HepG2 (cell line): Measurements from ENCODE around the gene ASTN2. TPM values are rescaled to one million over a fixed set of nuclear protein-coding genes. Genes with fewer than 3 reads are reported as not detected.

Source experiments
- BRD4 ChIP-seq: sonication (generic); formaldehyde crosslinking; IDR thresholded peaks from 2 replicates; pipeline ENCODE4 v1.4.0; 2020; ENCODE audit warnings: missing genetic modification reagents
- CCAR2 ChIP-seq: fragments of 200-400 bp; formaldehyde crosslinking; optimal IDR thresholded peaks from 2 replicates; pipeline ENCODE3; 2018; ENCODE audit warnings: low read depth, mild to moderate bottlenecking, low read length, moderate library complexity
- DR1 ChIP-seq: sonication (generic); formaldehyde crosslinking; IDR thresholded peaks from 2 replicates; pipeline ENCODE4 v1.8.0; 2021; ENCODE audit warnings: mild to moderate bottlenecking, missing genetic modification reagents, inconsistent platforms
- NONO ChIP-seq, 2 experiments: fragments of 450-650 bp in 1 of 2; sonication (generic) in 1 of 2; formaldehyde crosslinking in 1 of 2; IDR thresholded peaks in 1 of 2; conservative IDR thresholded peaks in 1 of 2; 2 replicates each; pipeline versions ENCODE4 v1.6.1 to v1.8.0; 2017 to 2022; ENCODE audit warnings: mild to moderate bottlenecking in 1 of 2, missing genetic modification reagents in 1 of 2, moderate library complexity in 1 of 2
- POLR2AphosphoS5 ChIP-seq: IDR thresholded peaks from 2 replicates; pipeline ENCODE4 v1.6.1; 2012; ENCODE audit warnings: low read depth, low read length
- SCMH1 ChIP-seq: sonication (generic); formaldehyde crosslinking; IDR thresholded peaks from 2 replicates; pipeline ENCODE4 v1.9.0; 2021; ENCODE audit warnings: missing genetic modification reagents, mild to moderate bottlenecking, borderline replicate concordance
- TCF7 ChIP-seq: sonication (generic); IDR thresholded peaks from 2 replicates; pipeline ENCODE4 v1.6.1; 2016; ENCODE audit warnings: antibody characterized with exemption, low read depth
- TSC22D2 ChIP-seq: sonication (generic); formaldehyde crosslinking; IDR thresholded peaks from 2 replicates; pipeline ENCODE4 v1.5.1; 2020; ENCODE audit warnings: missing genetic modification reagents, mild to moderate bottlenecking, borderline replicate concordance
- ZNF235 ChIP-seq: sonication (generic); formaldehyde crosslinking; IDR thresholded peaks from 2 replicates; pipeline ENCODE4 v1.8.1; 2023; ENCODE audit warnings: mild to moderate bottlenecking, missing genetic modification reagents, borderline replicate concordance
- ZNF678 ChIP-seq: sonication (generic); formaldehyde crosslinking; IDR thresholded peaks from 2 replicates; pipeline ENCODE4 v1.4.0; 2020; ENCODE audit warnings: mild to moderate bottlenecking, missing genetic modification reagents
- polyA plus RNA-seq, 8 experiments: library from polyadenylated mRNA; depleted of rRNA in 3 of 8; stranded (reverse) in 7 of 8; unstranded in 1 of 8; fragments of >200 nt; fragmentation: Illumina TruSeq in 4 of 8; extraction: Trizol in 4 of 8; gene quantifications; 2 replicates each; pipeline versions ENCODE4 v1.2.1 to v1.2.3, GENCODE V29; 2011 to 2016; ENCODE audit warnings: low read depth in 4 of 8, missing spikeins in 1 of 8, mixed read lengths in 1 of 8; ENCODE audit not compliant: insufficient read depth in 1 of 8
- total RNA-seq, 5 experiments: library from RNA; depleted of rRNA; stranded (reverse); fragments of >200 nt; fragmentation: Illumina TruSeq; extraction: Trizol; gene quantifications; 2 replicates each; pipeline ENCODE4 v1.2.3, GENCODE V29; 2016; ENCODE audit warnings: low read depth in 1 of 5
- TF ChIP-seq, protein P1 (sequence below): sonication (generic); formaldehyde crosslinking; IDR thresholded peaks from 2 replicates; pipeline ENCODE4 v1.5.1; 2020; ENCODE audit warnings: mild to moderate bottlenecking, moderate library complexity, missing genetic modification reagents
- TF ChIP-seq, protein P2 (sequence below): sonication (generic); formaldehyde crosslinking; IDR thresholded peaks from 2 replicates; pipeline ENCODE4 v1.9.0; 2022; ENCODE audit warnings: missing genetic modification reagents, mild to moderate bottlenecking, borderline replicate concordance
- TF ChIP-seq, protein P3 (sequence below): sonication (generic); formaldehyde crosslinking; IDR thresholded peaks from 2 replicates; pipeline ENCODE4 v1.5.0; 2020; ENCODE audit warnings: mild to moderate bottlenecking, missing genetic modification reagents
- TF ChIP-seq, protein P4 (sequence below): sonication (generic); formaldehyde crosslinking; IDR thresholded peaks from 2 replicates; pipeline ENCODE4 v1.4.0; 2020; ENCODE audit warnings: mild to moderate bottlenecking, missing genetic modification reagents

The ASTN2 gene
- total and polyA plus RNA-seq, 2 of the 13 experiments (the other 11 are each of a cell fraction or from before 2014, with no cell fraction given), result 5.2 to 13.5 TPM

DNA sequence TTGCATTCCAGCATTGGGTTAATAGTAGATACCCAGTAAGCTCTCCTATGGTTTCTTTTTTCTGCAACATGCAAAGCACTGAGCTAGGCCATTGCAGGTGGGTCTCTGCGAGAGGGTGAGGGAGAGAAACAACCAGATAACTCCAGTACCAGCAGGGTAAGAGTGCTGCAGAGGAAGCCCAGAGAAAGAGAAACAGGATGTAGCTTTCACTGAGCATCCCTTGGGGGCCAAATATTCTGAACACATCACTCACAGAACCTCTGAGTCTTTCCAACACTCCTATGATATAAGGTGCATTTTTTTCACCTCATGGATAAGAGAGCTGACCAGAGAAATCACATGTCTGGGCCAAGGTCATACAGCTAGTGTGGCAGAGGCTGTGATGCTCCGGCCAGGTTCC, 651.1 kb downstream of the ASTN2 start (continued):
- TF ChIP-seq ZNF235 (CRISPR knock-in tag) (no peak), NONO (IDR thresholded peaks at IDR 0.05) (no peak), NONO (CRISPR knock-in tag; conservative IDR thresholded peaks at IDR 0.05) (no peak), ZNF678 (CRISPR knock-in tag) (no peak), POLR2AphosphoS5 (no peak), TCF7 (no peak), SCMH1 (CRISPR knock-in tag) (no peak), BRD4 (CRISPR knock-in tag) (no peak), TSC22D2 (CRISPR knock-in tag) (no peak), DR1 (no peak), CCAR2 (no peak)
- TF ChIP-seq, protein P1, sequence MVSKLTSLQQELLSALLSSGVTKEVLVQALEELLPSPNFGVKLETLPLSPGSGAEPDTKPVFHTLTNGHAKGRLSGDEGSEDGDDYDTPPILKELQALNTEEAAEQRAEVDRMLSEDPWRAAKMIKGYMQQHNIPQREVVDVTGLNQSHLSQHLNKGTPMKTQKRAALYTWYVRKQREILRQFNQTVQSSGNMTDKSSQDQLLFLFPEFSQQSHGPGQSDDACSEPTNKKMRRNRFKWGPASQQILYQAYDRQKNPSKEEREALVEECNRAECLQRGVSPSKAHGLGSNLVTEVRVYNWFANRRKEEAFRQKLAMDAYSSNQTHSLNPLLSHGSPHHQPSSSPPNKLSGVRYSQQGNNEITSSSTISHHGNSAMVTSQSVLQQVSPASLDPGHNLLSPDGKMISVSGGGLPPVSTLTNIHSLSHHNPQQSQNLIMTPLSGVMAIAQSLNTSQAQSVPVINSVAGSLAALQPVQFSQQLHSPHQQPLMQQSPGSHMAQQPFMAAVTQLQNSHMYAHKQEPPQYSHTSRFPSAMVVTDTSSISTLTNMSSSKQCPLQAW, result no peak
- TF ChIP-seq, protein P2, sequence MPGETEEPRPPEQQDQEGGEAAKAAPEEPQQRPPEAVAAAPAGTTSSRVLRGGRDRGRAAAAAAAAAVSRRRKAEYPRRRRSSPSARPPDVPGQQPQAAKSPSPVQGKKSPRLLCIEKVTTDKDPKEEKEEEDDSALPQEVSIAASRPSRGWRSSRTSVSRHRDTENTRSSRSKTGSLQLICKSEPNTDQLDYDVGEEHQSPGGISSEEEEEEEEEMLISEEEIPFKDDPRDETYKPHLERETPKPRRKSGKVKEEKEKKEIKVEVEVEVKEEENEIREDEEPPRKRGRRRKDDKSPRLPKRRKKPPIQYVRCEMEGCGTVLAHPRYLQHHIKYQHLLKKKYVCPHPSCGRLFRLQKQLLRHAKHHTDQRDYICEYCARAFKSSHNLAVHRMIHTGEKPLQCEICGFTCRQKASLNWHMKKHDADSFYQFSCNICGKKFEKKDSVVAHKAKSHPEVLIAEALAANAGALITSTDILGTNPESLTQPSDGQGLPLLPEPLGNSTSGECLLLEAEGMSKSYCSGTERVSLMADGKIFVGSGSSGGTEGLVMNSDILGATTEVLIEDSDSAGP (CRISPR knock-in tag), result no peak
- TF ChIP-seq, protein P3, sequence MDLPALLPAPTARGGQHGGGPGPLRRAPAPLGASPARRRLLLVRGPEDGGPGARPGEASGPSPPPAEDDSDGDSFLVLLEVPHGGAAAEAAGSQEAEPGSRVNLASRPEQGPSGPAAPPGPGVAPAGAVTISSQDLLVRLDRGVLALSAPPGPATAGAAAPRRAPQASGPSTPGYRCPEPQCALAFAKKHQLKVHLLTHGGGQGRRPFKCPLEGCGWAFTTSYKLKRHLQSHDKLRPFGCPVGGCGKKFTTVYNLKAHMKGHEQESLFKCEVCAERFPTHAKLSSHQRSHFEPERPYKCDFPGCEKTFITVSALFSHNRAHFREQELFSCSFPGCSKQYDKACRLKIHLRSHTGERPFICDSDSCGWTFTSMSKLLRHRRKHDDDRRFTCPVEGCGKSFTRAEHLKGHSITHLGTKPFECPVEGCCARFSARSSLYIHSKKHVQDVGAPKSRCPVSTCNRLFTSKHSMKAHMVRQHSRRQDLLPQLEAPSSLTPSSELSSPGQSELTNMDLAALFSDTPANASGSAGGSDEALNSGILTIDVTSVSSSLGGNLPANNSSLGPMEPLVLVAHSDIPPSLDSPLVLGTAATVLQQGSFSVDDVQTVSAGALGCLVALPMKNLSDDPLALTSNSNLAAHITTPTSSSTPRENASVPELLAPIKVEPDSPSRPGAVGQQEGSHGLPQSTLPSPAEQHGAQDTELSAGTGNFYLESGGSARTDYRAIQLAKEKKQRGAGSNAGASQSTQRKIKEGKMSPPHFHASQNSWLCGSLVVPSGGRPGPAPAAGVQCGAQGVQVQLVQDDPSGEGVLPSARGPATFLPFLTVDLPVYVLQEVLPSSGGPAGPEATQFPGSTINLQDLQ, result no peak
- TF ChIP-seq, protein P4, sequence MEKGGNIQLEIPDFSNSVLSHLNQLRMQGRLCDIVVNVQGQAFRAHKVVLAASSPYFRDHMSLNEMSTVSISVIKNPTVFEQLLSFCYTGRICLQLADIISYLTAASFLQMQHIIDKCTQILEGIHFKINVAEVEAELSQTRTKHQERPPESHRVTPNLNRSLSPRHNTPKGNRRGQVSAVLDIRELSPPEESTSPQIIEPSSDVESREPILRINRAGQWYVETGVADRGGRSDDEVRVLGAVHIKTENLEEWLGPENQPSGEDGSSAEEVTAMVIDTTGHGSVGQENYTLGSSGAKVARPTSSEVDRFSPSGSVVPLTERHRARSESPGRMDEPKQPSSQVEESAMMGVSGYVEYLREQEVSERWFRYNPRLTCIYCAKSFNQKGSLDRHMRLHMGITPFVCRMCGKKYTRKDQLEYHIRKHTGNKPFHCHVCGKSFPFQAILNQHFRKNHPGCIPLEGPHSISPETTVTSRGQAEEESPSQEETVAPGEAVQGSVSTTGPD (CRISPR knock-in tag), result no peak
